Measurements from ENCODE around the gene SLC46A3. TPM values are rescaled to one million over a fixed set of nuclear protein-coding genes. Genes with fewer than 3 reads are reported as not detected.

SLC46A3 gene
- total and polyA plus RNA-seq, 7 donors = 6.7 to 25.6 (median 14.5) TPM

DNA sequence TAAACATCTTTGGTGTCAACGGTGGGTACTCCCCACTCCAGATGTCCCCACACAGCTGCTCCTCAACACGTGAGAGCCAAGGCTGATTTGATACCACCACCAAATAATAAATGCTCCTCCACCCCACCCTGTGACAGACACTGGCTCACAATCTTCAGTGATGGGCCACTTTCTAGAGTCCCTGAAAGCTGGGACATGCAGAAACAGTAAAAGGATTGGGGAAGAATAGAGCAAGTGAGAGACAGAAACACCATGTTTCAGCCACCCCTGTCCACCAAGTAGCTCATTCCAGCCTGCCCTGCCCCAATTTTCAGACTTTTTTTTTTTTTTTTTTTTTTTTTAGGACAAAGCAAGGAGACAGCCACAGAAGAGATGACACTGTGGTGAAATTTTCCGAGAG lies 1.6 kb downstream of the SLC46A3 start:
- H3K9me3 ChIP-seq = no peaks in the 10 kb centered on the region
- intact Hi-C loops (cut with DNase I) = loop anchor here (5.0 kb wide), 2 partner anchors 575 to 1465 kb away; partner anchors contain the start of gene RPL21
- H3K4me1 ChIP-seq = peaks cover 0 to 21% (median 16%) of the 10 kb centered on the region in 4 donors
- peak overlapping the region; percentile 22 to 94 (median 66) for H3K27ac ChIP-seq
- H3K4me3 ChIP-seq = no peak overlapping the region
- no peaks in the 10 kb centered on the region for H3K27me3 ChIP-seq
- WGBS, 2 donors = 74 to 83% methylated on average over 3 of the region's 3 CpGs
- no peak for DNase-seq
- H3K36me3 ChIP-seq = no peaks in the 10 kb centered on the region
- TF ChIP-seq, protein P1, sequence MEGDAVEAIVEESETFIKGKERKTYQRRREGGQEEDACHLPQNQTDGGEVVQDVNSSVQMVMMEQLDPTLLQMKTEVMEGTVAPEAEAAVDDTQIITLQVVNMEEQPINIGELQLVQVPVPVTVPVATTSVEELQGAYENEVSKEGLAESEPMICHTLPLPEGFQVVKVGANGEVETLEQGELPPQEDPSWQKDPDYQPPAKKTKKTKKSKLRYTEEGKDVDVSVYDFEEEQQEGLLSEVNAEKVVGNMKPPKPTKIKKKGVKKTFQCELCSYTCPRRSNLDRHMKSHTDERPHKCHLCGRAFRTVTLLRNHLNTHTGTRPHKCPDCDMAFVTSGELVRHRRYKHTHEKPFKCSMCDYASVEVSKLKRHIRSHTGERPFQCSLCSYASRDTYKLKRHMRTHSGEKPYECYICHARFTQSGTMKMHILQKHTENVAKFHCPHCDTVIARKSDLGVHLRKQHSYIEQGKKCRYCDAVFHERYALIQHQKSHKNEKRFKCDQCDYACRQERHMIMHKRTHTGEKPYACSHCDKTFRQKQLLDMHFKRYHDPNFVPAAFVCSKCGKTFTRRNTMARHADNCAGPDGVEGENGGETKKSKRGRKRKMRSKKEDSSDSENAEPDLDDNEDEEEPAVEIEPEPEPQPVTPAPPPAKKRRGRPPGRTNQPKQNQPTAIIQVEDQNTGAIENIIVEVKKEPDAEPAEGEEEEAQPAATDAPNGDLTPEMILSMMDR (IDR thresholded peaks at IDR 0.05) = no peak
- no peak for TF ChIP-seq EP300 (IDR thresholded peaks at IDR 0.05)
- no peak for TF ChIP-seq POLR2AphosphoS5 (IDR thresholded peaks at IDR 0.05)
- TF ChIP-seq POLR2A (IDR thresholded peaks at IDR 0.05) = no peak

DNA sequence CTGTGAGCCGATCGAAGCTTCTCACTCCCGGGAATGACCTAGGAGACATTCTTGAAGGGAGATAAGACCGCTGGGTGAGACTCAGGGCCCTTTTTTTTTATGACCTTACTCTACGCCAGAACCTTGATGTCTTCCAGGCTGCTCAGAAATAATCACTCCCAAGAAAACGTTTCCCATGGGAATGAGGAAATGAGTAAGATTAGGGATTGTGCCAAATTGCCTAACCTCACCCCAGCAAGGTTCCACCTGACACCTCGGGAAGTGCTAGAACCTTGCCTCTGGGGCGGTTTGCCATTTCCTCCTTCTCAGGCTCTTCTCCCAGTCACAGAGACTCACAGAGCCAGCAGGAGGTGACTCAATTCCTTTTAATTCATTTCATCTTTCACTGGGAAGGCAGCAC lies 2.3 kb downstream of the SLC46A3 start:
- 8 to 47% methylated on average over 8 of the region's 8 CpGs for WGBS, 2 donors
- intact Hi-C loops (cut with DNase I) = loop anchor here (5.0 kb wide), 2 partner anchors 574 to 1464 kb away; partner anchors contain the start of gene RPL21
- TF ChIP-seq POLR2AphosphoS5 (IDR thresholded peaks at IDR 0.05) = peak; percentile 17 to 58 (median 38)
- no peak for TF ChIP-seq POLR2A (IDR thresholded peaks at IDR 0.05)
- peaks cover 0 to 21% (median 16%) of the 10 kb centered on the region in 4 donors for H3K4me1 ChIP-seq
- no peaks in the 10 kb centered on the region for H3K36me3 ChIP-seq
- no peak overlapping the region for H3K4me3 ChIP-seq
- H3K9me3 ChIP-seq = no peaks in the 10 kb centered on the region
- H3K27me3 ChIP-seq = no peaks in the 10 kb centered on the region
- DNase-seq = peak; percentile 85
- H3K27ac ChIP-seq = peak overlapping the region; percentile 22 to 94 (median 66)

DNA sequence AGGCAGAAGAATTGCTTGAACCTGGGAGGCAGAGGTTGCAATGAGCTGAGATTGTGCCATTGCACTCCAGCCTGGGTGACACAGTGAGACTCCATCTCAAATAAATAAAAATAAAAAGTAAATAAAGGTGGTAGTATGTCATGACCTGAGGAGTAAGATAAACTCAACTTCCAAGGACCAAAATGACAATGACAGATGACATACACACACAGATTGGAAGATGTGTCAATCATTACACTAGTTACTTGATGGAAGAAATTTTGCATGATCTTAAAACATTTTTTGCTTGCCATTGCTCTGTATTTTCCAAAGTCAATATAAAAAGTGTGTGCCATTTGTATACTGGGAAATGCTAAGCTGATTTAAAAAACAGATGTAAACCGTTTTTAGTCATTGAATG lies 4.1 kb downstream of the SLC46A3 start:
- no peak overlapping the region for H3K4me3 ChIP-seq
- no peak overlapping the region for H3K27ac ChIP-seq
- TF ChIP-seq EP300 (IDR thresholded peaks at IDR 0.05) (no peak), POLR2A (IDR thresholded peaks at IDR 0.05) (no peak), POLR2AphosphoS5 (IDR thresholded peaks at IDR 0.05) (no peak)
- TF ChIP-seq, protein P1 (IDR thresholded peaks at IDR 0.05) = no peak
- peaks cover 0 to 21% (median 16%) of the 10 kb centered on the region in 4 donors for H3K4me1 ChIP-seq
- no peaks in the 10 kb centered on the region for H3K9me3 ChIP-seq
- no peak for DNase-seq
- no peaks in the 10 kb centered on the region for H3K27me3 ChIP-seq
- intact Hi-C loops (cut with DNase I) = loop anchor here (5.0 kb wide), 2 partner anchors 572 to 1462 kb away; partner anchors contain the start of gene RPL21
- WGBS, 2 donors = 94 to 95% methylated on average over 1 of the region's 1 CpG
- no peaks in the 10 kb centered on the region for H3K36me3 ChIP-seq

DNA sequence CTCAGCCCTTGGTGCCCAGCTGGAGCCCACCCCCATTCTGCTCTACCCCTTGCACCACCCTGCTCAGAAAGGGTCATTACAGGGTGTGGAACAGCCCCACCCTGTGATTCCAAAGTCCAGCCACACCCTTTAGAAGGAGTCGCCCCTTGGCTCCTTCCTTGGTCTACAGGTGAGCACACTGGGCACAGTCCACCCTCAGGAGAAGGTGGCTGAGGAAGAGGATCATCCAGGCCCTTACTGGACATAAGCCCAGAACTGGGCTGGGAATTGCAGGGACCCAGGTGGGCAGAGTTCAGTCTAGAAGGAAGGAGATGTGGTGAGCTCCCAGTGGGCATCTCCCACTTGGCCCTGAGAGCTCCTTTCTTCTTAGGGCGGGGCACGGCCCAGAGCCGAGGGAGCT lies 8.6 kb downstream of the SLC46A3 start:
- DNase-seq = no peak
- Histone ChIP-seq H3K4me3 (no peak overlapping the region), H3K27ac (no peak overlapping the region), H3K36me3 (no peaks in the 10 kb centered on the region), H3K9me3 (no peaks in the 10 kb centered on the region), H3K4me1 (no peaks in the 10 kb centered on the region), H3K27me3 (no peaks in the 10 kb centered on the region)
- 48 to 79% methylated on average over 4 of the region's 4 CpGs for WGBS, 2 donors
- TF ChIP-seq POLR2A (IDR thresholded peaks at IDR 0.05) = no peak
- TF ChIP-seq POLR2AphosphoS5 (IDR thresholded peaks at IDR 0.05) = no peak
- TF ChIP-seq EP300 (IDR thresholded peaks at IDR 0.05) = no peak
- TF ChIP-seq, protein P1 (IDR thresholded peaks at IDR 0.05) = no peak
- intact Hi-C loops (cut with DNase I) = no loop called here

DNA sequence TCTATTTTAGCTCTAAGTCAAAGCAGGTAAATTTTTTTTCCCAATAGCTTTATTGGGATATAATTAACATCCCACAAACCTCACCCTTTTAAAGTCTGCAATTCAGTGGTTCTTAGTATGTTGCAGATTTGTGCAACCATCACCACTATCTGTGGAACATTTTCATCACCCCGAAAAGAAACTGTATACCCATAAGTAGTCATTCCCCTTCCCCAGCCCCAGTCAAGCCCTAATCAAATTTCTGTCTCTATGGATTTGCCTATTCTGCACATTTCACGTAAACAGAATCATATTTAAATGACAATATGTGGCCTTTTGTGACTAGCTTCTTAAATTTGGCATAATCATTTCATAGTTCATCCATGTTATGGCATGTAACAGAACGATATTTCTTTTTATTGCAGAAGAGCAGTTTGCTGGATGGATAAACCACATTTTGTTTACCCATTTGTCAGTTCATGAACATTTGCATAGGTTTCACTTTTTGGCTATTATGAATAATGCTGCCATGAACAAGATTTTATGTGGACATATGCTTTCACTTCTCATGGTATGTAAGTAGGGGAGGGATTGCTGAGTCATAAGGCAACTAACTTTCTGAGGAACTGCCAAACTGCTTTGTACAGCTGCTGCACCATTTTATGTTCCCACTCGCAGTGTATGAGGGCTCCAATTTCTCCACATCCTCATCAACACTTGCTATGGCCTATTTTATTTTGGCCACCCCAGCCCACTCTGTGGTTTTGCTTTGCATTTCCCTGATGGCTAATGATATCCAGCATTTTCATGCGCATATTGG lies 10.9 kb downstream of the SLC46A3 start:
- TF ChIP-seq, protein P1 (IDR thresholded peaks at IDR 0.05) = no peak
- no peak for TF ChIP-seq EP300 (IDR thresholded peaks at IDR 0.05)
- TF ChIP-seq POLR2A (IDR thresholded peaks at IDR 0.05) = no peak
- no peak for TF ChIP-seq POLR2AphosphoS5 (IDR thresholded peaks at IDR 0.05)
- peaks cover 0 to 11% (median 0%) of the 10 kb centered on the region in 4 donors for H3K36me3 ChIP-seq

More for the DNA sequence above, 10.9 kb downstream of the SLC46A3 start:
- H3K4me3 ChIP-seq = no peak overlapping the region
- H3K27ac ChIP-seq = no peak overlapping the region
- H3K27me3 ChIP-seq = no peaks in the 10 kb centered on the region
- WGBS, 2 donors = 61 to 65% methylated on average over 5 of the region's 5 CpGs
- H3K4me1 ChIP-seq = no peaks in the 10 kb centered on the region
- intact Hi-C loops (cut with DNase I) = no loop called here
- no peaks in the 10 kb centered on the region for H3K9me3 ChIP-seq
- no peak for DNase-seq
